Measurements from ENCODE around the gene MTX2.

Gene MTX2

GRCh38 chr2:176383100-176383499 is 113.9 kb downstream of the MTX2 start:
- no peak for DNase-seq

GRCh38 chr2:176383836-176384442 is 114.7 kb downstream of the MTX2 start:
- no peak for DNase-seq

- DNase-seq: no peak
Observed at GRCh38 chr2:176385219-176385759, 116.0 kb downstream of the MTX2 start.

DNA sequence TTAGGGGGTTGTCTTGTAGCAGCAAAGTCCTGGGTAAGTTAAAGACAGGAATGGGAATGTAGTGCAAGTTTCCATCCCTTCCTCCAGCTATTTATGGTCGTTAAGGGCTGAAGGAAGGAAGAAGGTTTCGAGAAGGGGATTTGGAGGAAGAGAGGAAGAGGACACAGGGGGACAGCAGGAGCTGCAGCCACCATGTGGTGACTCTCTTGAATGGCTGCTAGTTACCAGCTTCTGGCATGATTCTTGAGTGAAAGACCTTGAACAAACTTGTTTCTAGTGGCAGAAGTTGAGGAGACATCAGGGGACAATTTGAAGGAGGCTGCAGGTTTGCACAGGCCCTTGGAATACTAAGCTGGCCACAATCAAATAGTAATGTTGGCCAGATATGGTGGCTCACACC is 116.6 kb downstream of the MTX2 start:
- no peak for DNase-seq
